ENCODE measurements around the gene CRY2.

- no peak for TF ChIP-seq POLR2A (IDR thresholded peaks at IDR 0.05)
- TF ChIP-seq CTCF (IDR thresholded peaks at IDR 0.05): no peak
- no peak for TF ChIP-seq POLR2AphosphoS5 (IDR thresholded peaks at IDR 0.05)
- no peak for TF ChIP-seq EP300 (IDR thresholded peaks at IDR 0.05)
Measured at GRCh38 chr11:45884596-45885185, 37.4 kb downstream of the CRY2 start.
